Measurements from ENCODE around the gene CYP2J2.
"Not testable (repeated sequence)": the region's sequence is repeated elsewhere in the genome, so short reads cannot be mapped to it uniquely, and the experiment has no call there.

The CYP2J2 gene

DNA sequence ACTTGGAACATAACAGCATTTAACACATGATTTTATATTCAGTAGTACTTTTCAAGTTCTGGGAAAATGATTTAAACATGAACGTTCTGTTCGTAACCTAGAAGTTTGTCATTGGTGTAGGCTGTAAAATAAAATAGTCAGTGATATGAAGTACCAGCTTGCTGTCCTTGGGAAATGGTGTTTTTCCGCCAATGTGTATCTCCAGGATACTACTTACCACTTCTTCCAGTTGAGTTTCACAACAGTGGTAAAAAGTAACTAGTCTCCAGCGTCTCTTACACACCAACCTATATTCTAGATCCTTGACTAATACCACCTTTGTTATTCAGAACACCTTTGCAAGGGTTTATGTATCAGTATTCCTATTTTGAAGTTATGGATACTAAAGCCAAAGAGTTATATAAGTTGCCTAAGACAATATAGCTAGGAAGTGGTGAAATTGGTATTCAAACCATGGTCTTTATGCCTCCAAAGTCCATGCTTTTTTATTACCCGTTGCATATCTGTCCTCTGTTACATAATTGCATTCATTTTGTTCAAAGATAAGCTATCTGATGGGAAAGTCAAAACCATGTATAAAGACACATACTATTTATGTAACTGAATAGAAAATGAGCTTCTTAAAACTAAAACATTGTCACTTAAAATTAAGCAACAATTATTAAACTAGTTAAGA lies 68.8 kb downstream of the CYP2J2 start:
- no peak for DNase-seq

DNA sequence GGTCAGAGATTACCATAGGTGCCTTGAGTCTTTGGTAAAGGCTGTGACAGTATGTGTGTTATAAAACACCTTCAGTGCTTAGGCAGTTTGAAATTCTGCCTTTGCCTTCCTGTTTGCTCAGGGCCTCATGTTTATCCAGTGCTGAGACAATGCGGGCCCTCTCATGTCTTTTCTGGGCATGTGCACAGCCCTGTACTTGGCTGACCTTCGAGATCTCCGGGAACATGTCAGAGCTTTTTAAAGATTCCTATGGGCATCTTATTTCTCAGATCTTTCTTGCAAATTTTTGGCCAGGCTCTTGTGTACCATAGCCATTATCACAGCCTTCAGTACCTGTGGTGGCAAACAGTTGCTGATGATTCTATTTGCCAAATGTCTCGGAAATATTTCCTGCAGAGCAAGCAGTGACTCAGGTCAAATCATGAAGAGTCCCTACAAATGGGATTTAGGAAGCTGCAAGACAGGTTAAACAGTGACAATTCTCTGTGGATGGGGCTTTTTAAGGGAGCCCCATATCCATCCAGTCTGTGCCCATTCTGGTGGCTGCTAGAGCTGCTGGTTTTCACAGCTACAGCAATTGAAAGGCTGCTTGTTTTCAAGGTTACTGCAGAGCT lies 69.7 kb downstream of the CYP2J2 start:
- no peak for DNase-seq

DNA sequence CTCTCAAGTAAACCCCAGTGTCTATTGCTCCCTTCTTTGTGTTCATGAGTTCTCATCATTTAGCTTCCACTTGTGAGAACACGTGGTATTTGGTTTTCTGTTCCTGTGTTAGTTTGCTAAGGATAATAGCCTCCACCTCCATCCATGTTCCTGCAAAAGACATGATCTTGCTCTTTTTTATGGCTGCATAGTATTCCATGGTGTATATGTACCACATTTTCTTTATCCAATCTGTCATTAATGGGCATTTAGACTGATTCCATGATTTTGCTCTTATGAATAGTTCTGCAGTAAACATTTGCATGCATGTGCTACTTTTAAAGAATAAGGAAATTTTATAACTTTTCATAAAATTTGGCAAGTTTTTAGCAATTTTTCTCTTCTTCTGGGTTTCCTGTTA lies 71.3 kb downstream of the CYP2J2 start:
- DNase-seq, result not testable (repeated sequence)

DNA sequence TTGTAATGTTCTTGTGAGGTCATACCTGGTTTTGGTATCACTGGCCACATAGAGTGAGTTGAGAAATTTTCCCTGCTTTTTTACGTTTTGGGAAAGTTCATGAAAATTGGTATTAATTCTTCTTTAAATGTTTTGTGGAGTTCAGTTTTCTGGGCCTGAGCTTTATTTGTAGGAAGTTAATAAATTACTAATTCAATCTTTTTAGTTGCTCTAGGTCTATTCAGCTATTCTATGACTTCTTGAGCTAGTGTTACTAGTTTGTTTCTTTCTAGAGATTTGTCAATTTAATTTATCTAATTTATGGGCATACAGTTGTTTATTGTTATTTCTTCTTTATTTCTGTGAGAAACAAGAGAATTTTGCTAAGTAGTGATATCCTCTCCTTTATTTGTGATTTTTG lies 74.5 kb downstream of the CYP2J2 start:
- no peak for DNase-seq

GRCh38 chr1:59846895-59847282 lies 79.7 kb downstream of the CYP2J2 start:
- DNase-seq, result no peak

DNA sequence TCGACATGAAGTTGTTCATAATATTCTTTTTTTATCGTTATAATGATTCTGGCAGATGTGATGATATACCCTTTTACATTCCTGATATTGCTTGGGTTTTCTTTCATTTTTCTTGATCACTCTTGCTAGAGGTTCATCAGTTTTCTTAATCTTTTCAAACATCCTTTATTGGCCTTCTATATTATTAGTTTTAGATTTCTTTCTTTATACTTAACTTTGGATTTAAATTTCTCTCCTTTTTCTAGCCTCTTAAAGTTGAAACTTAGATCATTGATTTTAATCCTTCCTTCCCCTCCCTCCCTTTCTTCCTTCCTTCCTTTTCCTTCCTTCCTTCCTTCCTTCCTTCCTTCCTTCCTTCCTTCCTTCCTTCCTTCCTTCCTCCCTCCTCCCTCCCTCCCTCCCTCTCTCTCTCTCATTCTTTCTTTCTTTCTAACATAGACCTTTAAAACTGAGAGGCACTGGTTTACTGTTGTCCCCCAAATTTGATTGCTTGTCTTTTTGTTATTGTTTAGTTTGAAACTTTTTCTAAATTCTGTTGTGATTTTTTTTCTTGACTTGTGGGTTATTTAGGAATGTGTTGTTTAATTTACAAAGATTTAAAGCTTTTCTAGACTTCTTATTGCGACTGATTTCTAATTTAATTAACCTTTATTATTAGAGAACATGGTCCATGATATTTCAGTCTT lies 80.2 kb downstream of the CYP2J2 start:
- DNase-seq, result no peak

GRCh38 chr1:59845091-59845490 lies 81.5 kb downstream of the CYP2J2 start:
- DNase-seq, result no peak

All from GOT3 (cell line).